HG02588 (cell line): Measurements from ENCODE around the gene LRP1B.

ENCODE experiments used
- ATAC-seq: cut with Tn5 transposase; IDR thresholded peaks from one replicate; pipeline ENCODE4 v1.9.1; 2021; ENCODE audit warnings: mild to moderate bottlenecking, moderate library complexity; ENCODE audit not compliant: unreplicated experiment

LRP1B gene

GRCh38 chr2:141364821-141365220 lies 766.0 kb downstream of the LRP1B start:
- no peak for ATAC-seq

DNA sequence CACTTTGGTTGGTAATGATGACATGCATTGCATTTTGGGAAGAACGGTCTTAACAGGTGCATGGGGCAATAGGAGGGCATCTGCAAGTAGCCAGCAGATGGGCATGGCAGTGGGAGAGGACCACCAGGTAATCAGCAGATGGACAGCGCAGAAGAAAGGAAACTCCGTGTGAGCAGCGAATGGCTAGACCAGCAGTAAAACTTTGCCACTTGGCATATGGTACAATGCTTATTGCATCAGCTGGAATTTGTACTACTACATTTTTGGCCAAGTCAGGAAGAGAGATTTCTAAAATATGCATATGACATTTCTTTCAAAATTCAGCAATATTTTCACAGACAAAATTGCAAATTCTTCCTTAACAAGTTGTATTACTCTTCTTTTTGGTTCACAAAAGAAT lies 768.5 kb downstream of the LRP1B start:
- no peak for ATAC-seq

DNA sequence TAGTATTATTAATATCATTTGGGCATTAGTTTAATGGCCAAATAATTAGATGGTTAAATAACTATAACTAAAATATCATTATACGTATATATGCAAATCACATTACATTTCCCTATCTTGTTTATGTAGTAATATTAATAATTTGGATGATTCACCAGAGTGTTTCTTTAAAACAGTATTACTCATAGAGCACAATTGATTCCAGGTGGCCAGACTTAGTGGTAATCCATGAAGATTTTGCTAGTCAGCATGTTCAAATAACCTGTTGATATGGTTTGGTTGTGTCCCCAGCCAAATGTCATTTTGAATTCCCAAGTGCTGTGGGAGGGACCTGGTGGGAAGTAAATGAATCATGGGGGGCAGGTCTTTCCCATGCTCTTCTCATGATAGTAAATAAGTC lies 782.3 kb downstream of the LRP1B start:
- ATAC-seq = no peak

DNA sequence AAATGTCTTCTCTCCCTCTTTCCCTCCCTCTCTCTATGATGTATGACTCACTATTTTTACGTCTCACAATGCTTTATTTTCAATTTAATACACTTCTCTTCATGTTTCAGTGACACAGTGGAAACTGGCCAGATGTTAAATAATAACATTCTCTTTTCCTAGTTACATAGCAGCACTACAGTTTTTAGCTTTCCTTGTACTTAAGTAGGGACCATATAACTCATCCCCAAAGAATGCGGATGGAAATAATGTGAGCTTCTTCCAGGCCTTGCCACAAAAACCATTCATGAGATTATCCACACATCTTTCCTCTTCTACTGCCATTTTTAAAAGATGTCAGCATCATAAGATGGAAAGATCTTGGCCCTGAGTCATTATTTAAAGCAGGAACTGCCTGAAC lies 789.4 kb downstream of the LRP1B start:
- no peak for ATAC-seq

DNA sequence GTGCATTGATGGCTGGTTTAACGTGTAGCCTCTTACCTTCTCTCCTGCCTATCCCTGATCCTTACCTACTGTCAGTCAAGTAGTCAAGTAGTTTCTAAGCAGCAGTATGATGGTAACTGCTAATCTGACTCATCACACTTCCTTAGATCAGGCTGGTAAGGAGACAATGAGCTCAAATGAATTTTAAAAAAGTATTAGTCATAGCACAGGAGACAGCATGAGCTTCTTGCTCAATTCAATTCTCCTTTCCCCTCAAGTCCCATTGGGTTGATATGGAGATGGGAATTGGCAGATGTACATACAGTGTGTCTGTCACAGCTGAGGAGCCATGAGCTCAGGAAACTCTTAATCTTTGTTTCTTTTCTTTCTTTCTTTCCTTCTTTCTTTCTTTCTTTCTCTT lies 799.7 kb downstream of the LRP1B start:
- ATAC-seq = no peak

GRCh38 chr2:141329964-141330363 lies 800.9 kb downstream of the LRP1B start:
- ATAC-seq = no peak

GRCh38 chr2:141323571-141323970 lies 807.2 kb downstream of the LRP1B start:
- no peak for ATAC-seq

GRCh38 chr2:141317986-141318385 lies 812.8 kb downstream of the LRP1B start:
- no peak for ATAC-seq

DNA sequence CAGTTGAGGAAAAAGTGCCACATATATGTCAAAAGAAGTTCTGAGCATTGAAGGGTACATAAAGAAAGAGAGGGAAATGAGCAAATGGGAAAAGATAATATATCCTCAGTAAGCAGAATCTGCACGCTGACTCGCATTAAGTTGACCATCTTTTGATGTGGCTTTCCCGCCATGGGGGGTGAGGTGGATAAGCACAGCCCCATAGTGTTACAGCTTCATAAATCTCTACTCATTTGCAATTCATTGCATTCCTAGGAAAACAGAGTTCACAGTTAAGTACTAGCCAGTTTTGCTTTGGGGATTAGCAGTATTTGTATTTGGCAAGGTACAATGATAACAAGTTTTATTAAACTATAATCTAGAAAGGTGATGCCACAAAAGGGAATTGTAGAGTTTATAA lies 814.2 kb downstream of the LRP1B start:
- no peak for ATAC-seq

DNA sequence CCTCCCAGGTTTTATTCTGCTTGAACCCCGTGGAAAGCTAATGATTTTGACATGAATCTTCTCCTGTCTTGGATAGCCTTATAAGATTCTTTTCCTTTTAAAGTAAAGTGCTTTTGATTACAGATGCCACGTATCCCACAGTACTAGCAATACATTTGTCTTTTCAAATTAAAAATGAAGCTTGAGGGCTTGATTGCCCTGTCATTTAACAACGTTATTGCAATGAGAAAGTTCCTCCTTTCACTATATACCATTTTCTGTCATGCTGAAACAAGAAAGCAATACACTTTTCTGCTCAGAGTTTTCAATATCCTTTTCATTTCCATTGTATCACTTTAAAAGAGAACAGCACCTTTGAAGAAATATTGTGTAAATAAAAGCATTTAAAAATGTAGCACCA lies 814.7 kb downstream of the LRP1B start:
- no peak for ATAC-seq

GRCh38 chr2:141313972-141314371 lies 816.8 kb downstream of the LRP1B start:
- ATAC-seq = no peak

GRCh38 chr2:141311430-141311829 lies 819.4 kb downstream of the LRP1B start:
- no peak for ATAC-seq

GRCh38 chr2:141306368-141306767 lies 824.4 kb downstream of the LRP1B start:
- ATAC-seq = no peak

GRCh38 chr2:141301551-141301950 lies 829.3 kb downstream of the LRP1B start:
- ATAC-seq = no peak

DNA sequence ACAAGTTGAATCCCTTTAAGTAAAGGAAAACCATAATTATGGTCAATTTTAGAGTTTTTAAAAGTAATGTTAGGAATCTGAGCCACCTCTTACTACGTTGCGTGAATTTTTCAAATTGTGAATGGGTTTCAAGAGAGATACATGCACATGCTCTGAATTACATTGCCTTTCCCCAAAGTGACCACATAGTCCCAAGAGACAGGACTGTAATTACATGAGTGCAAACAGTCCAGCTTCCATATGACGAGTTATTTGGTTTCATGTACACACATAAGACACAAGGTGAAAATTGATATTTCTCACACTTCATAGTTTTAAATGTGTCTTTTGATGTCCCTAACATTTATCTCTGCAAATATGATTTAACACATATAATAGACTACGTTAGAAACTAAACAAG lies 850.8 kb downstream of the LRP1B start:
- ATAC-seq = no peak

DNA sequence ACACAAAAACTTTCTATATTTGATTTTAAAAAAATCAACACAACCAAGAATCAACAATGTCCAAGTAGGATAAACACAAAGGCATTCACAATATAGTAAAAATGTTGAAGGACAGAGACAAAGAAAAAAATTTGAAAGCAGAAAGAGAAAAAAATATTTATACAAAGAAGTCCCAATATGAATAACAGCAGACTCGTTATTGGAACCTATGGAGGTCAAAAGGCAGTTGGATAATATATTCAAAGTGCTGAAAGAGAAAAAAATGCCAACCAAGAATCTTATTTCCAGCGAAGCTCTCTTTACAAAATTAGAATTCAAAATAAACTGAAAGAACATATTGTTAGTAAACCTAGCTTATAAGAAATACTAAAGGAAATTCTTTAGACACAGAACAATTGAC lies 859.5 kb downstream of the LRP1B start:
- no peak for ATAC-seq

GRCh38 chr2:141264848-141265247 lies 866.0 kb downstream of the LRP1B start:
- ATAC-seq = no peak

DNA sequence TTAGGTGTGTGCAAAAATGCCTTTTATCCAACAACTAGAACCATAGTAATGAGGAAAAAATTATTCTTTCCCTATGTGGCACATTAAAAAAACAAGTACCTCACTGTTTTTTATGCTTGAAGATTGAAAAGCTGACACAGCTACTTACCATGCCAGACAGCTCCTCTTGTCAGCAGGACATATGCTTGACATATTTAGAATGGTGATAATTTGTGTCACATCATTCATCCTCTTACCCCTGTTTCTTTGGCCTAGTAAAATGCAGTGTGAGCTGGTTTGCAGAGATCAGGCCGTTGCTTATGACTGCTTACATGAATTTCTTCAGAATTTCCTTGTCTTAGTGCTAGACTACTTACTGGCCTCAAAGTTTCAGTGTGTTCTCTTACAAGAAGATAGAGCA lies 869.9 kb downstream of the LRP1B start:
- ATAC-seq = no peak

DNA sequence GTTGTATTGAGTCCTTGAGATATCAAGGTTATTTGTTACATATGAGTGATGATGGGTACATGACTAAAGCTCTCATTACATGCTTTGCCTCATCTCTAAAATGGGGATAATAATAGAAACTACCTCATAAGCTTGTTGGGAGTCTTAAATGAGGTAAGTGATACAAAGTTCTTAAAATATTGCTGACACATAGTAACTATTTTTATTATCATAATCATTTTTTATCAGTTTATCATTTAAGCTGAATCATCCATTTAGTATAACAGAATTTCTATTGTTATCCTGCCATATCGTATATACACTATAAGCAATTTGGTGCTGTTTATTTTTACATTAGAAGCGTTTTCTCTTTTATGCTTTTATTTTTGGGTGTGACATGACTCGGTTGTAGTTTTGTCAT lies 871.1 kb downstream of the LRP1B start:
- no peak for ATAC-seq

- no peak for ATAC-seq
Measured at GRCh38 chr2:141242008-141242407, 888.8 kb downstream of the LRP1B start.

GRCh38 chr2:141226560-141226959 lies 904.3 kb downstream of the LRP1B start:
- no peak for ATAC-seq

DNA sequence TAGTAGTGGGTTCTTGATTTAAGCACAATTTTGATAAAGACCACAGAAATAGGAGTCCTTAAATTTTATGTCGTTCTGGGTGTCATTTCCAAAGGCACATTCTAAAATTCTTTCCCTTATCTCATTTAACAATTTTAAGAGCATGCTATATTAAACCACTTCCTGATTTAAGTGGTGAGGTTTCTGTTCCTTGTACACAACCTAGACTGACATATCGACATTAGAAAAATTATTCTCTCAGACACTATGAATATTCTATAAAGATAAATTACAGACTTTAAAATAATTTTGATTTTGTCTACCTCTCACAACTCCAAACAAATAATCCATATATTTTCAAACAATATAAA lies 923.8 kb downstream of the LRP1B start:
- no peak for ATAC-seq

GRCh38 chr2:141201016-141201565 lies 929.7 kb downstream of the LRP1B start:
- no peak for ATAC-seq

DNA sequence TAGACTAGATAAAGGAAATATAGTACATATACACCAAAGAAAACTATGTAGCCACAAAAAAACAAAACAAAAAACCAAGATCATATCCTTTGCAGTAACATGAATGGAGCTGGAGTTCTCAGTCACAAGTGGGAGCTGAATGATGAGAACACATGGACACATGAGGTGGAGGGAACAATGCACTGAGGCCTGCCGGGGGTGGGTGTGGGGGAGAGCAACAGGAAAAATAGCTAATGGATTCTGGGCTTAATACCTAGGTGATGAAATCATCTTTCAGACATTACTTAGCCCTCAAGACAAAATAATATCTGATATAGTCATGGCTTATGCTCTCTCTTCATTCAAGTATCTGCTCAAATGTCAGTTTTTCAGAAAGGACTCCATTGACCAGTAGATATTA lies 930.6 kb downstream of the LRP1B start:
- ATAC-seq = no peak
